IgD-negative memory B cell (primary cell): ENCODE data around the gene TDRD9. TPM values are rescaled to one million over a fixed set of nuclear protein-coding genes. Genes with fewer than 3 reads are reported as not detected.

Experiments used
- H3K27ac Mint-ChIP-seq, 3 donors: one replicate each; pipeline ENCODE4 v1.8.0; 2020 to 2022; ENCODE audit warnings: mild to moderate bottlenecking in 3 of 3, mixed read lengths in 3 of 3, moderate library complexity in 1 of 3
- H3K27me3 Mint-ChIP-seq: one replicate; pipeline ENCODE4 v1.8.0; 2021; ENCODE audit warnings: mixed read lengths
- H3K36me3 Mint-ChIP-seq: one replicate; pipeline ENCODE4 v1.8.0; 2020; ENCODE audit warnings: mild to moderate bottlenecking, mixed read lengths
- H3K4me1 Mint-ChIP-seq, 3 donors: one replicate each; pipeline ENCODE4 v1.8.0; 2020 to 2022; ENCODE audit warnings: mixed read lengths in 3 of 3, mild to moderate bottlenecking in 1 of 3
- H3K4me3 Mint-ChIP-seq, 4 donors: one replicate each; pipeline ENCODE4 v1.8.0; 2020 to 2022; ENCODE audit warnings: mild to moderate bottlenecking in 4 of 4, mixed read lengths in 4 of 4, moderate library complexity in 3 of 4
- H3K9me3 Mint-ChIP-seq, 3 donors: one replicate each; pipeline ENCODE4 v1.8.0; 2020 to 2021; ENCODE audit warnings: mixed read lengths in 3 of 3, mild to moderate bottlenecking in 1 of 3
- polyA plus RNA-seq: library from polyadenylated mRNA; unstranded; fragments of 300-500 nt; fragmentation: Illumina TruSeq; gene quantifications from one replicate; pipeline ENCODE4 v1.2.3, GENCODE V29; 2021

TDRD9 gene
- polyA plus RNA-seq, 1 donor from 2014 or later: 2.0 TPM

DNA sequence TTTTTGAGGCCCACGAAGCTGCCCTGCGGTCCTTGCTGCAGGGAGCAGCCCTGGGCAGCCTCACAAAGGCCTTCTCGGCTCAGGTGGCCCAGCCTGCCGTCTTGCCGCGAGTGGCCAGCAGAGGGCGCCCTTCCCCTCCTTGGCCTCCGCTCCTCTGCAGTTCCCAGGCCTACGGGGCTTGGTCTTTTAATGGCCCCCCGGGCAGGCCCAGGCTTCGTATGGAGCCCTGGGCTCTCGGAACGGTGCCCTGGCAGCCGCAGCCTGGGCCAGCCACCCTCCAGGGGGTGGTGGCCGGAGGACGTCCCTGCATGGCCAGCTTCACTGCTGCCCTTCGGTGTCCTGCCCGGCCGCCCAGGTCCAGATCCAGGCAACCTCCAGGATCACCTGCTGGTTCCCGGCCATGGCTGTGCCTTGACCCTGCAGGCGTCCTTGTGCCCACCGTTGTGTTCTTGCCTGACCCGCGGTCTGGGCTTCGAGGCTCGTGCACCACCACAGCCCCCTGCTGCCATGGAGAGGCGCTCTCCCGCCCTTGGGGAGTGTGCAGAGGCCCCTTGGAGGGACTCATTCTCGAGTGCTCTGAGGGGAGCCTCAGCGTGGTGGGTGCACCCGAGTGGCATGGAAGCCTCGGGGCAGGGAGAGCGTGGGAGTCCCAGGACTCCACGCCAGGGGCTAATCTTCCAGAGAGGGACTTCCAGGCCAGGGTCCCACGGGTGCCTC, 166.6 kb downstream of the TDRD9 start:
- peaks cover 1% of the 10 kb centered on the region for H3K27me3 Mint-ChIP-seq
- no peaks in the 10 kb centered on the region for H3K36me3 Mint-ChIP-seq
- H3K4me3 Mint-ChIP-seq: peak overlapping the region in 1 of 4 donors; percentile 20
- peak overlapping the region in 1 of 3 donors; percentile 31 for H3K27ac Mint-ChIP-seq
- H3K9me3 Mint-ChIP-seq: no peaks in the 10 kb centered on the region
- H3K4me1 Mint-ChIP-seq: peaks cover 0 to 2% (median 0%) of the 10 kb centered on the region in 3 donors

DNA sequence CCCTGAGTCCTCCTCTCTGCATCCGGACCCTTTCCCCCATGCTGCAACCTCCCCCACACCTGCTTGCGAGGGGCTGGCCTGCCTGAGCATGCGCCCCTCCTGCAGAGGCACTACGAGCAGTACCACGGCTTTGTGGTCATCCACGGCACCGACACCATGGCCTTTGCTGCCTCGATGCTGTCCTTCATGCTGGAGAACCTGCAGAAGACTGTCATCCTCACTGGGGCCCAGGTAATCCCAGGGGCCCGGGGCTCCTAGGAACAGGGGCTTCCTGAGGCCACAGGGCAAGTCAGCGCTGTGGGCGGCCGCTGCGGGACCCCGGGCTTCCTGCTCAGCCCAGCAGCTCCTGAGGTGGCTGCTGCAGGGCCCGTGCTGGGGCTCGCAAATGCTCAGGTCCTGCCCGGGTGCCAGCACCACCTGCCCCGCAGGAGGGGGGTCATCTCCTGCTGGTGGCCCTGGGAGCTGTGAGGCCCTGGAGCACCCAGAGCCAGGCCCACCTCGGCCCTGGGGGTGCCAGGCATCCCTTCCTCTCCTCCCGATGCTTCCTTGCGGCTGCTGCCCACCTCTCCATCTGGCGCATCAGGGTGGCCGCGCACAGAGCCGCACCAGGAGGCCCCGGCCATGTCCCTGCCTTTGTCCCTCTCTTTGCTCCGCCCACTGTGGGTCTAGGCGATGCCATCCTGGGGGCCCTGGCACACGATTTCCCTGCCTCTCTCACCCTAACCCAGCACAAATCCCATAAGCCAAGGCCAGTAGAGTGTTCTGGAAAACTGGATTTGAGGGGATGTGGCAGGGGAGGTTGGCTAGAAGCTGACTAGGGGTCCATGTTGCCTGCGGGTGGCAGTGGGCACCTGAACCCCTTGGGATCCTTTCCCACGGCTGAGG, 167.4 kb downstream of the TDRD9 start:
- Mint-ChIP-seq H3K27me3 (peaks cover 1% of the 10 kb centered on the region), H3K4me1 (peaks cover 0 to 2% (median 0%) of the 10 kb centered on the region in 3 donors), H3K4me3 (no peak overlapping the region), H3K36me3 (no peaks in the 10 kb centered on the region), H3K27ac (peak overlapping the region in 1 of 3 donors; percentile 31), H3K9me3 (no peaks in the 10 kb centered on the region)

DNA sequence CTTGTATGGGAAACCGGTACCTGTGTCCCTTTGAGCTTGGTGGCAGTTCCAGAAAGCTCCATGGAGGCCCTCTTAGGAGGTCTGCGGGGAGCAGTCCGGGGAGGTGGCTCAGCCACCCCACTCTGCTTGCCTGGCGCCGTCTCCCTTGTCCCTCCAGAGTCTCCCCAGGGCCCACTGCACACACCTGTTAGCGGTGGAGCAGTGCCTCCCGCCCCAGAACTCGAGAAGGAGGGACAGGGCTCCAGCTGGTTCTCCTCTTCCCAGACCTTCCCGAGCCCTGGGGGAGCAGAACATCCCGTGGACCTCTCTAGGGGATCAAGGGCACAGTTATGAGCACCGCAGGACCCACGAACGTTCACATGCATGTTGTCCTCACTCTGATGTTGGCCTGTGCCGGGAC, 168.1 kb downstream of the TDRD9 start:
- Mint-ChIP-seq H3K27me3 (peaks cover 1% of the 10 kb centered on the region), H3K36me3 (no peaks in the 10 kb centered on the region), H3K9me3 (no peaks in the 10 kb centered on the region), H3K4me3 (no peak overlapping the region), H3K4me1 (peaks cover 0 to 2% (median 0%) of the 10 kb centered on the region in 3 donors), H3K27ac (no peak overlapping the region)

DNA sequence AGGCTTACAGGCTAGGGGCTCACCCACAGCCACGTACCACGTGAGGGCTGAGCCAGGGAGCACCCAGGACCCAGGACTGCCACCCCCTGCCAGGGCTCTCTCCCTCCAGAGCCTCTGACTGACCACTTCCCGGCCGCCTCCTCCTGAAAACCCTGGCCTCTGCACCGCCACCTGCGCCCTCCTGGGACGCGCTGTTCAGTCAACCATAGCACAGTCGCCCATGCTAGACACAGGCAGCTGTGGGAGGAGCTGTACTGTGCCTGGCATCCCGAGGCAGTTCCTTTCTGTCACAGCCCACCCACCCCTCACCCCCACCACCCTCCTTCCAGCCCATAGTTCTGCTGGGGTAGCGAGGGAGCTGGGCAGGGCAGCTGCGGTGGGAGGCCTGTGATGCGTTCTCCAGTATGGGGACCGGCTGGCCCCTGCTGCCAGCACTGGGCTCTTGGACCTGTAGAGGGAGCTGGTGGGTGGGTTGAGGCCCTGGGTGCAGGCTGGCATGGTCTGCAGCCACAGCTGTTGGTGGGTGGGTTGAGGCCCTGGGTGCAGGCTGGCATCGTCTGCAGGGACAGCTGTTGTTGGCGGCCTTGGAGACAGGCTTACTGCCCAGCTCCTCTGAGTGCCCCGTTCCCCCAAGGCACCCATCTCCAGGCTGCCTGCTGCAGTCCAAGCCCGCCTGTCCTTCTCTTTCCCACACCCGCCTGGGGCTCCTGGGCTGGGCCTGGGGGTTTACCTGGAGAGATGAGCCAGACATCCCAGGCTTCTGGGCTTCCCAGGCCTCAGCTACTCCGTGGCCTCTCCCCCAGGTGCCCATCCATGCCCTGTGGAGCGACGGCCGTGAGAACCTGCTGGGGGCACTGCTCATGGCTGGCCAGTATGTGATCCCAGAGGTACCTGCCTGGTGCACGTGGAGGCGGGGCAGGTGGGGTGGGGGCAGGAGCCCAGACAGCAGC, 168.8 kb downstream of the TDRD9 start:
- no peaks in the 10 kb centered on the region for H3K9me3 Mint-ChIP-seq
- H3K4me3 Mint-ChIP-seq: no peak overlapping the region
- no peaks in the 10 kb centered on the region for H3K36me3 Mint-ChIP-seq
- peaks cover 1% of the 10 kb centered on the region for H3K27me3 Mint-ChIP-seq
- H3K27ac Mint-ChIP-seq: no peak overlapping the region
- peaks cover 0 to 2% (median 0%) of the 10 kb centered on the region in 3 donors for H3K4me1 Mint-ChIP-seq

DNA sequence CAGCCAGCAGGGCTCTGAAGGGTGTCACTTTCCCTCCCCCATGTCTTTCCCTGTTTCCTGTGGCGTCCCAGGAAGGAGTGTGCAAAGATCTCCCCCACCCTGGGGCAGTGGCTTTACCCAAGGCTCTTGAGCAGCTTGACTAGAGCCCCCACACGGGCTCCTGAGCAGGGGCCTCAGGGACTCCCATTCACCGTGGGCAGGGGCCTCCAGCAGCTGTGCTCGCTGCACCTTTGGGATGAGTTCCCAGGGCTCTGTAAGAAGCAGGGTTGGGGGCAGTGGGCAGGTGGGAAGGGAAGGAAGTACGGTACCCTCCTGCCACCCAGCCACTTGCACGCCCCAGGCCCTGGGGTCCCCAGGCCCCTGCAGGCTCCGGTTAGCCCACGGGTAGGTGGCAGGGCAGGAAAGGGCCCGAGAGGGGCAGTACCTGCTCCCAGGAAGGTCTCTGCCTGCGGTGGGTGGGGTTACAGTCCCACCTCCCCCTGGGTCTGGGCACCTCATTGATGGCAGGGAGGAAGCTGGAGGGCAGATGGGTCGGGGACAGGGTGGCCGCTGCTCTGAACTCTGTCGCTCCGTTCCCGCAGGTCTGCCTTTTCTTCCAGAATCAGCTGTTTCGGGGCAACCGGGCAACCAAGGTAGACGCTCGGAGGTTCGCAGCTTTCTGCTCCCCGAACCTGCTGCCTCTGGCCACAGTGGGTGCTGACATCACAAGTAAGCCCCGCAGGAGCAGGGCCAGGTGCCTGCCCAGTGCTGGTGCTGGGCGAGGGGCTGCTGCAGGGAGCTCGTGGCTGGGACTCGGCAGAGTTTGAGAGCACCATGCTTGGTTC, 170.2 kb downstream of the TDRD9 start:
- Mint-ChIP-seq H3K36me3 (no peaks in the 10 kb centered on the region), H3K4me3 (no peak overlapping the region), H3K4me1 (peaks cover 0 to 2% (median 0%) of the 10 kb centered on the region in 3 donors), H3K9me3 (no peaks in the 10 kb centered on the region), H3K27me3 (peaks cover 1% of the 10 kb centered on the region), H3K27ac (no peak overlapping the region)

DNA sequence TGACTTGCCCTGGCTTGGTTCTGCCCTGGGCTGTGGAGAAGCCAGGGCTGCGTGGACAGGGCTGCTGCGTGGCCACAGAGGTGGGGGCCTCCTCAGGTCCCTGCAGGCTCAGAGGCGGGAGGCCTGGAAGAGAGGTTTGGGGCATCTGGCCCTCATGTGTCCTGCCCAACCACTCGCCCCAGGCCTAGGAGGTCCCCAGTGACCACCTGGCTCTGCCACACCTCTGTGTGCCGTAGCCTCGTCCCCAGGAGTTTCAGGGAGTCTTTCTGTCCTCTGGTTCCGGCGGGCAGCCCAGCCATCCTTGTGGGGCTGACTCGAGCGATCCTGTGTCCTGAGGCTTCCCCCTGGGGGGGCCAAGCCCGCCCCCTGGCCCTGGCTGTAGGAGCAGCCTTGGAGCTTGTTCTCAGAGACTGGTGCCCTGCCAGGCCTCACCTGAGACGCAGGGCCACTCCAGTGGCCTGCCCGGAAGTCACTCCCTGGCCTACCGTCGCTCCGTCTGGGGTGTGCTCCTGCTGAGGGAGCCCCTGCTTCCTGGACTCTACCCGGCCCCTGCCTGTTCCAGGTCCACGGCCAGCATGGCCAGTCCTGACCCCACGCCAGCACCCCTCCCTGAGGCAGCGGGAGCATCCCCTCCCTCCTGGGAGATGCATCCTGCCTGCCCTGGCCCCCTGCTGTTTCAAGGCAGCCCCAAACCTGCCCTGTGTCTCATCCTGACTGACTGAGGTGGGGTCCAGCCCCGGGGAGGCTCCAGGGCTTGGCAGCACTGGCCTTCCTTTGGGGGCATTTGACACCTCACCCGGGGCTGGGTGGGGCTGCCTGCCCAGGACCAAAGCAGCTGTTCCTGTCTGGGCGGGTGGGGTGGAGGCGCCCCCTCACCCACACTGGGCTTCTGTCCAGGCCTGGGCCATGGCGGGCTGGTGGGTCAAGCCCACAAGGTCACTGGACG, 171.1 kb downstream of the TDRD9 start:
- Mint-ChIP-seq H3K36me3 (no peaks in the 10 kb centered on the region), H3K4me1 (peaks cover 0 to 2% (median 0%) of the 10 kb centered on the region in 3 donors), H3K4me3 (no peak overlapping the region), H3K27ac (no peak overlapping the region), H3K27me3 (peaks cover 1% of the 10 kb centered on the region), H3K9me3 (no peaks in the 10 kb centered on the region)

DNA sequence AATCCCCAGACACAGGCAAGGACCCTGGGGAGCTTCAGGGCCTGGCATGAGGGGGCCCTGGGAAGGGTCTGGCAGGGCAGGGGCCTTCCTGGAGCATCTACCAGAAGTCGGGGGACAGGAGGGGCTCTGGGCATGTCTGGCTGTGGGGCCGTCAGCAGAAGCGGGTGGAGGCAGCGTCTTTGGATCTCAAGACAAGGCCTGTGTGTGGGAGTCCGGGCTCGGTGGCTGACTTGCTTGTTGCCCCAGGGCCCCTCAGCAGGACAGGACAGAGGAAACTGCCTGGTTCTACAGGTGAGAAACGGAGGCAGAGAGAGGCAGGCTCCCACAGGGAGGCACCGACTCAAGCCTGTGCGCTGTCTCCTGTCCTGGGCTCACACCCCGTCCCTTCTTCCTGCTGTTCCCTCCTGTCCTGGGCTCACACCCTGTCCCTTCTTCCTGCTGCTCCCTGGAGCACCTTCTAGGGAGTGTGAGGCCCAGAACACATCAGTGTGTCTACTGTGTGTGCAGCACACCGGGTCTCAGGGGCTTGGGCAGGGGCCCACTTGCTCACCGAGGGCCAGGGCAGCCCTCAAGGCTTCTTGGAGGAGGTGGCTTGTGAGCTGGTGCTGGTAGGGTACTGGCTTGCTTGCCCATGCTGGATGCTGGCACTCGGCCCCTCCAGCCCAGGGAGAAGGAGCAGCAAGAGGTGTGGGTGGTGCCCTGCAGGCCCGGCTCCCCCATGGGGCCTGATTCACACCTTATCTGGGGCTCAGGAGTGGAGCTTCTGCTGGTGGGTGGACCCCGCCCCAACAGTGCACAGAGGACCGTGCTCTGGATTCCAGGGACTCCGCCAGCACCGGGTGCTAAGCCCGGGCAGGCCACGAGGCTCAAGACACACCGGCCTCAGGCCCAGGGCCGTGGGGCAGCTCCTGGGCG, 172.2 kb downstream of the TDRD9 start:
- Mint-ChIP-seq H3K4me3 (peak overlapping the region in 1 of 4 donors; percentile 47), H3K9me3 (no peaks in the 10 kb centered on the region), H3K27me3 (no peaks in the 10 kb centered on the region), H3K27ac (no peak overlapping the region), H3K36me3 (no peaks in the 10 kb centered on the region), H3K4me1 (peaks cover 0 to 2% (median 0%) of the 10 kb centered on the region in 3 donors)

DNA sequence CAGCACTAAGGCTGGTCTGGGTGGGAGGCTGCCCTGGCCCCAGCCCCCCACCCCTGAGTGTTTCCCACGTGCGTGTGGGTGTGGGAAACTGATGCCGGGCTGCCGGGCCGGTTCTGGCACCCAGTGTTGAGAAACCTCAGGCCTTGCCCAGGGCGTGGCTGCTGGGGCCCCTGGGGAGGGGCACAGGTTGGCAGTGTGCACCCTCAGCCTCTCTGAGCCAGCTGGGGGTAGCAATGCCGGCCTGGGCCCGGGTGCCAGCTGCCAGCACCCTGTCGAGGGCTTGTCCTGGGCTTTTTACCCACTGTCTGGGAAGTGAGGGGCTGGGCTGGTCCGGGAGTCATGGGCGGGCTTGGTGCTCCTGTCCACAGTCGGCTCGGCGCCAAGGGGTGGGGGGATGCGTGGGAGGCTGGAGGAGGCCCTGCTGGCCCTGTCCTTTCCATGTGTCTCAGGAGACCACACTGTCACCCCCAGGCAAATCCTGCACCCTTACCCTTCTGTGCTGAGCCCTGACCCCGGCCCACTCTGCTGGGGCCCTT, 172.9 kb downstream of the TDRD9 start:
- Mint-ChIP-seq H3K4me1 (no peaks in the 10 kb centered on the region), H3K9me3 (no peaks in the 10 kb centered on the region), H3K36me3 (no peaks in the 10 kb centered on the region), H3K4me3 (no peak overlapping the region), H3K27ac (no peak overlapping the region), H3K27me3 (peaks cover 1% of the 10 kb centered on the region)

DNA sequence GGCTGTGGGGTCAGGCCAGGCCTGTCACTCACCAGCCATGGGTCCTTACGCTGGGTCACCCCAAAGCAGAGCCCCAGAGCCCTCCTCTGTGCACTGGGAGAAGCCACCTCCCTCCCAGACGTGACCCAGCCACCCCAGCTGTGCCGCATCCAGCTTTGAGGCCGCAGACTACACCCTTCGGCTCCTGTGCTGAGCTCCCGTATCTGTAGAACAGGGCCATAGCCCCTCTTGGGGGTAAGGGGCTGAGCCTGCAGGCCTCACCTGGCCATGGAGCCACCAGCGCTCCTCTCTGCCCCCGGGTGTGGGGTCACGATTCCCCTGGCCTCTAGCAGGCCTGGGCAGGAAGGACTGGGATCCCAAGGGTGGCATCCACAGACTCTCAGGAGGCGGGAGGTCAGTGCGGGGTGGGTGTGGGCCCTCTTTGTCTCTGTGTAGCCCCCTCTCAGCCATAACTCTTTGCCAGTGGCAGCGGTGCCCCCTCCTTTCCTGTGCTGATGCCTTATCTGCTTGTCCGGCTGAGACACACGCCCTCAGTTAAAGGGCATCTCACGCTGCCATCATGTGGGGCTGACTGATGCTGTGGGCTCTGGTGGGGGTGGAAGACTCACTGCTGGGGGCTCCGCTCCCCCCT, 173.5 kb downstream of the TDRD9 start:
- H3K4me1 Mint-ChIP-seq: no peaks in the 10 kb centered on the region
- H3K4me3 Mint-ChIP-seq: no peak overlapping the region
- no peaks in the 10 kb centered on the region for H3K9me3 Mint-ChIP-seq

More for the DNA sequence above, 173.5 kb downstream of the TDRD9 start:
- Mint-ChIP-seq H3K27me3 (peaks cover 1% of the 10 kb centered on the region), H3K27ac (no peak overlapping the region), H3K36me3 (no peaks in the 10 kb centered on the region)
